GM21529 (cell line): ENCODE results near the gene GPR42.
A peak's percentile ranks its signal among the peaks of the same experiment; 100 is the strongest.
"Not testable (repeated sequence)": the region's sequence is repeated elsewhere in the genome, so short reads cannot be mapped to it uniquely, and the experiment has no call there.

Source experiments
- ATAC-seq: cut with Tn5 transposase; IDR thresholded peaks from one replicate; pipeline ENCODE4 v1.9.1; 2021; ENCODE audit not compliant: unreplicated experiment

Gene GPR42

GRCh38 chr19:35346193-35347052, 24.4 kb upstream of the GPR42 start:
- no peak for ATAC-seq

GRCh38 chr19:35347171-35347929, 23.5 kb upstream of the GPR42 start, which contains the start of gene FFAR1:
FFAR1 (plus strand) TSS chr19:35347902; CDS start chr19:35351552, 3,650 bp downstream.
- peak; percentile 50 for ATAC-seq

GRCh38 chr19:35347930-35348298, 23.0 kb upstream of the GPR42 start:
- no peak for ATAC-seq

- no peak for ATAC-seq
Observed at GRCh38 chr19:35348911-35349611, 21.8 kb upstream of the GPR42 start.

GRCh38 chr19:35349614-35350521, 21.0 kb upstream of the GPR42 start:
- ATAC-seq: no peak

- ATAC-seq: no peak
Observed at GRCh38 chr19:35350591-35350990, 20.3 kb upstream of the GPR42 start.

- no peak for ATAC-seq
Observed at GRCh38 chr19:35351411-35352176, 19.3 kb upstream of the GPR42 start.

- ATAC-seq: no peak
Observed at GRCh38 chr19:35352177-35352447, 18.8 kb upstream of the GPR42 start.

- ATAC-seq: no peak
Observed at GRCh38 chr19:35352448-35353304, 18.2 kb upstream of the GPR42 start.

GRCh38 chr19:35353635-35354034, 17.2 kb upstream of the GPR42 start:
- ATAC-seq: no peak

GRCh38 chr19:35354898-35355297, 16.0 kb upstream of the GPR42 start:
- ATAC-seq: no peak

GRCh38 chr19:35355791-35356460, 14.9 kb upstream of the GPR42 start:
- no peak for ATAC-seq

- no peak for ATAC-seq
Observed at GRCh38 chr19:35357867-35358573, 12.8 kb upstream of the GPR42 start, which contains the start of gene FFAR3. FFAR3 (plus strand) TSS chr19:35358460; CDS start chr19:35358891, 431 bp downstream.

GRCh38 chr19:35358834-35359233, 12.0 kb upstream of the GPR42 start:
- not testable (repeated sequence) for ATAC-seq

- ATAC-seq: not testable (repeated sequence)
Observed at GRCh38 chr19:35359395-35359794, 11.5 kb upstream of the GPR42 start.

- not testable (repeated sequence) for ATAC-seq
Observed at GRCh38 chr19:35360081-35360480, 10.8 kb upstream of the GPR42 start.

GRCh38 chr19:35360880-35361420, 9.9 kb upstream of the GPR42 start:
- no peak for ATAC-seq
